ENCODE results near the gene BAG5.

- TF ChIP-seq CTCF (conservative IDR thresholded peaks at IDR 0.05; ENCODE audit: low read depth, low read length), result no peak
- no peak for TF ChIP-seq SMC3 (IDR thresholded peaks at IDR 0.05; ENCODE audit: low read depth, low read length)
- TF ChIP-seq MAFK (IDR thresholded peaks at IDR 0.05; ENCODE audit: low read depth, low read length), result no peak
- no peak for TF ChIP-seq MAZ (IDR thresholded peaks at IDR 0.05; ENCODE audit: borderline replicate concordance, low read depth, low read length)
- TF ChIP-seq ELK1 (IDR thresholded peaks at IDR 0.05; ENCODE audit: borderline replicate concordance, low read depth, low read length), result no peak
- TF ChIP-seq USF2 (IDR thresholded peaks at IDR 0.05; ENCODE audit: low read depth, low read length), result no peak
- no peak for TF ChIP-seq POLR2A (IDR thresholded peaks at IDR 0.05; ENCODE audit: low read depth, low read length)
- no peak for TF ChIP-seq RAD21 (IDR thresholded peaks at IDR 0.05; ENCODE audit: low read length)
- no peak for TF ChIP-seq MXI1 (IDR thresholded peaks at IDR 0.05; ENCODE audit: borderline replicate concordance, low read depth, low read length)
- TF ChIP-seq BHLHE40 (IDR thresholded peaks at IDR 0.05; ENCODE audit: low read depth, low read length), result no peak
- TF ChIP-seq CHD1 (IDR thresholded peaks at IDR 0.05; ENCODE audit: low read depth, low read length), result no peak
- TF ChIP-seq RFX5 (IDR thresholded peaks at IDR 0.05; ENCODE audit: low read depth, low read length), result no peak
- TF ChIP-seq FOS (IDR thresholded peaks at IDR 0.05; ENCODE audit: low read depth, low read length), result no peak
Observed at GRCh38 chr14:103531421-103532215, 30.8 kb downstream of the BAG5 start.
